ENCODE results near the gene FOXO3. TPM values are rescaled to one million over a fixed set of nuclear protein-coding genes. Genes with fewer than 3 reads are reported as not detected.

The FOXO3 gene
- total RNA-seq, 1 donor from 2014 or later, result 9.9 TPM

DNA sequence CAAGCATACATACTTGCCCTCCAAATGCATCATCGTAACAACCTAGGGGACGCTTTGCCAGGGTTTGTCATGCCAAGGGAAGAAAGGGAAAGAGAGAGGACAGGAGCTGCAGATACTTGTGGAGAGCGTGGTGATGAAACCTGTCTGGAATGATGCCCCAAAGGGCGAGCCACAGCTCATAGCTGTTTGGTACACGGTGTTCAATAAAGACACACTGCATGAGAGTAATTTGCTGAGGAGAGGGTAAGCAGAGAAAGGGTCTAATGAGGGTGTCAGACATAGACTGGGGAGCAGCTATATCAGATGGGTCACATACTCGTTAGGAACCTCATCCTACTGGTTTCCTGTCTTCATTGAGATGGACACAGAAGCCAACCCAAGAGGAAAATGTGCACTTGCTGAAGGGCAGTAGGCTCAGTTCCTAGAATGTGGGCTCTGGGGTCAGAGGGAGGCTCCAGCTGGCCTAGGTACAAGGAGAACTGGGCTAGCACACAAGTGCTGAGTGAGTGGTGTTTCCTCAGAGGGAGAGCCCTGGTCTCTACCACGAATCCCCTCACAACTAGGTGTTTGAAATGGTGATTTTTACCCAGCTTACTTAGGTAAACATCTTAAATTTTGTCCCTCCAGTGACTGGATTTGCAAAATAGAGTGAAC lies 5.2 kb upstream of the FOXO3 start:
- intact Hi-C loops (cut with micrococcal nuclease), result loop anchor here (5.0 kb wide), 5 partner anchors 157 to 902 kb away; partner anchors contain the start of gene MICAL1

- intact Hi-C loops (cut with micrococcal nuclease), result loop anchor here (5.0 kb wide), 5 partner anchors 156 to 901 kb away; partner anchors contain the start of gene MICAL1
These were observed 4.5 kb upstream of the FOXO3 start for GRCh38 chr6:108556250-108556649.

DNA sequence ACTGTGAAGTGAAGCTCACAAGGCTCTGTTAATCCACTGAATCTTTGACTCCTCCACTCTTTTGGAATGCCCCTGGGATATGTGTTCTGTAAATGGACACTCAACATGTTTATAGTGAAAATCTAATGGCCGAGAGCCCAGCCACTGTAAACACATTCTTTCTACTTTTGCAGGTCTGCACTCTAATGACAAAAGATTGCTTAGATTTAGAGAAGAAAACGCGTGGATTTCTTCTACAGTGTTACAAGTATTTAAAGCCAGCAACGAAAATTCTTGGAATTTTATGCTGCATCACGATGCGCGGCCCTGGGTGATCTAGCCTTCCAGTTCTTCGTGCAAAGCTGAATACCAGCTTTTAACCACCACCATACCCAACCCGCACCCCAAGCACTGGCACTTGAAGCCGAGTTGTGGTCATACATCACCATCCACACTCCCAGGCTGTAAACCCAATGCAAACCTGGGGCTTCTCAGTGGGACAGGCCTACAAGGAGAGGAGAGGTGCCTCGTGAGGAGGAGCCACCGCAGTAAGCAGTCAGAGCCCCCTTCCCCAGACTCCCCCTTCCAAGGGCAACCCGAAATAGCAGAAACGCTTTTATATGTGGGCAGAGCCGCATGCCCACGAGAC lies 3.7 kb upstream of the FOXO3 start:
- intact Hi-C loops (cut with micrococcal nuclease), result loop anchor here (5.0 kb wide), 5 partner anchors 155 to 900 kb away; partner anchors contain the start of gene MICAL1

DNA sequence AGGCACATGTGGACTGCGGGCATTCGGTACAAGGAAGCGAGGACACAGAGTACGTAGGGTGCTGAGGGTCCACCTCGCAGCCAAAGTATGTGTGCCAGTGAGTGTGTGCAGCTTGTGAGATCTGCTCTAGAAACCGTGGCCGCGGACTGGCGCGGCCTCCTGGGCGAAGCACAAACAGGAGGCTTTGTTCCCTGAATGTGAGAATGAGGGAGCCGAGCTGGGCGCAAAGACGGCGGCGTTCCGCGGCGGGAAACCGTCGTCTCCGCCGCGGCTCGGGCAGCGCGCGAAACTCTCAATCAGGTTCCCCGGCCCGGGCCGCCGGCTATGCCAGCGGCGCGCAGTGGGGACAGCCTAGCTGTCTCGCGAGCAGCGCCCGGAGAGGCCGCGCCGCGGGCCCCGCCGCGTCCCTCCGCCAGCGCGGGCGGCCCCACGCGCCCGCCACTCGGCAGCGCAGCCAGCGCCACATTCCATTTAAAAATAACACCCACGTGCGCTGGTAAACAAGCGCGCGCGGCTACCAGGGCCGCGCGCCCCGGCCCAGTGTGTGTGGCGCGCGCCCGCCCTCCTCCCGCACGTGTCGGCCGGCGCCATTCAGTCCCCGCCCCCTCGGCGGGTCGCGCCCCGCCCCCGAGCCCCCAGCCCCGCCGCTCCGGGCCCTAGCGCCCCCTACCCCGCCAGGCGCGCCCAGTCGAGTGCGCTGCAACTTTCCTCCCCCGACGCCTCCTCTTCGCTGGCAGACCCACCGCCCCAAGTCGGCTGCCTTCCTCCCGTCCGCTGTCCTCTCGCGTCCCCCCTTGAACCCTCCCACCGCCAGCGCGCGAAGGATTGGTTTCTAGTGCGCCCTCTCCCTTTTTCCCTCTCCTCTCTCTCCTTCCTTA lies 3.0 kb upstream of the FOXO3 start:
- intact Hi-C loops (cut with micrococcal nuclease), result loop anchor here (1.0 to 5.0 kb wide), 14 partner anchors 35 to 1133 kb away; partner anchors contain the start of genes AK9, ARMC2, CD164 and CEP57L1

DNA sequence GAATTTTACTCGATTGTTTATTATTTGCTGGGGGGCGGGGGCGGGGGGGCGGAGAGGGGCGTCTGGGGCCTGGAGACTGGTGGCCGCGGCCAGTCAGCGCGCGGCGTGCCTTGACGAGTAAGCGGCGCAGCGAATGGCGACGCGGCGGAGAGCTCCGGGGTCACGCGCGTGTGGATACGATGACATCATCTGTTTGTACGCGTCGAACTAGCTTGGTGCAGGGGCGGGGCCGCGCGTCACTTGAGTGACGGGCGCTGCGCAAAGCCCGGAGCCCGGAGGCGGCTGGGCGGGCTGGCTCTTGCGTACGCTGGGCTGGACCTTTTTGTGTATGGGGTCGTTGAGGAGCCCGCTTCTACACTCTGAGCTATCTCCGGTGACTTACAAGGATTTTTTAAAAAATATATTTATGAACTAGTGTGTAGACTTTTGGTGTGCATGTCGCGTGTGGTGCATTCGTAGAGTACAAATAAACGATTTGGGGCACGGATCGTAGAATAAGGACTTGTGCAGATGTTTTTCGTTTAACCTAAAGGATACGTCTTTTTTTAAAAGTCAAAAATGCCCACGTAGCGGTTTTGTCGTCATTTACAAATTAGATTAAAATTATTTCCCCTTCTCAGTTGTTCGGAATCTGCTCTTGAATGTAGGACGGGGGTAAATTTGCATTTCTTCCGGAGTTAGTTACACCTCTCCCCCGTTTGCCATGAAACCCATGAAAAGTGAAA lies 2.2 kb upstream of the FOXO3 start:
- intact Hi-C loops (cut with micrococcal nuclease), result loop anchor here (1.0 to 5.0 kb wide), 14 partner anchors 34 to 1132 kb away; partner anchors contain the start of genes AK9, ARMC2, CD164 and CEP57L1

GRCh38 chr6:108559097-108559883 lies 1.4 kb upstream of the FOXO3 start:
- intact Hi-C loops (cut with micrococcal nuclease), result loop anchor here (2.0 to 5.0 kb wide), 9 partner anchors 34 to 1132 kb away; partner anchors contain the start of genes AK9, FIG4, MICAL1 and SNX3

GRCh38 chr6:108559884-108560462 lies 744 bp upstream of the FOXO3 start:
- intact Hi-C loops (cut with micrococcal nuclease), result loop anchor here (2.0 to 5.0 kb wide), 10 partner anchors 33 to 1131 kb away; partner anchors contain the start of genes AK9, FIG4, MICAL1 and SCML4

DNA sequence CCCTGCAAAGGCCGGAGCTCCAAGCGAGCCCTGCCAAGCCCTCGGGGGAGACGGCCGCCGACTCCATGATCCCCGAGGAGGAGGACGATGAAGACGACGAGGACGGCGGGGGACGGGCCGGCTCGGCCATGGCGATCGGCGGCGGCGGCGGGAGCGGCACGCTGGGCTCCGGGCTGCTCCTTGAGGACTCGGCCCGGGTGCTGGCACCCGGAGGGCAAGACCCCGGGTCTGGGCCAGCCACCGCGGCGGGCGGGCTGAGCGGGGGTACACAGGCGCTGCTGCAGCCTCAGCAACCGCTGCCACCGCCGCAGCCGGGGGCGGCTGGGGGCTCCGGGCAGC lies 561 bp downstream of the FOXO3 start:
- intact Hi-C loops (cut with micrococcal nuclease), result loop anchor here (5.0 kb wide), 1 partner anchor 739 kb away; the partner anchor contains the start of gene SCML4

DNA sequence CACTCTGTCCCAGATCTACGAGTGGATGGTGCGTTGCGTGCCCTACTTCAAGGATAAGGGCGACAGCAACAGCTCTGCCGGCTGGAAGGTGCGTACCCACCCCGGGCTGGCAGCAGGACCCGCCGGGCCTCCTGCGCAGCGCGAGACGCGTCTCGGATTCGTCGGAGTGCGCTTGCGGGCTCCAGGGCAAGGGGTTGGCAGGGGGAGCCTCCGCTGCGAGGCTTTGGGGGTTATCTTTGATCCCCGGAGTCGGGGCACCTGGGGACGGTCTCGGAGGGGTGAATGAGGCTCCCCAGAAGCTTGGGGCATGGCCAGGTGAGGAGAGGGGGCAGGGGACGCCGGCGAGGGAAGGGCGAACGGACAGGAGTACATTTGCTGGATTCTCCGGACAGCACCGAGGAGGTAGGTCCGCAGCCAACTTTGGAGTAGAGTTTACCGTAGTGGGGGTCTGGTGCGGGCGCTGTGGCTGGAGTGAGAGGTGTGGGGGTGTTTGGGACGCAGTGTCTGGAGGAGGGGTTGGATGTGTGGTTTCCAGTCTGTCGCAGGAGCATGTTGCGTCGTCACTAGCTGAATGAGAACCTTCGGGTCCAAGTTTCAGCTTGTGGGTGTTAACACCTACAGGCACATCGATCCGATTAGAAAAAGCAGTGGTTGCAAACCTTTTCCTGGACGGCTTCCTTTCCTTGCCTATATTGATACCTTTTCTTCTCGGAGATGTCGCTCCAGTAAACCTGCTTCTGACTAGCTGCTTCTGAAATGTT lies 1.2 kb downstream of the FOXO3 start:
- intact Hi-C loops (cut with micrococcal nuclease), result loop anchor here (5.0 kb wide), 1 partner anchor 740 kb away; the partner anchor contains the start of gene SCML4

- intact Hi-C loops (cut with micrococcal nuclease), result loop anchor here (5.0 kb wide), 1 partner anchor 740 kb away; the partner anchor contains the start of gene SCML4
These were observed 1.8 kb downstream of the FOXO3 start for GRCh38 chr6:108562503-108562993.

GRCh38 chr6:108563292-108563691 lies 2.6 kb downstream of the FOXO3 start:
- intact Hi-C loops (cut with micrococcal nuclease), result loop anchor here (5.0 kb wide), 1 partner anchor 741 kb away; the partner anchor contains the start of gene SCML4

- intact Hi-C loops (cut with micrococcal nuclease), result loop anchor here (2.0 to 5.0 kb wide), 3 partner anchors 17 to 742 kb away; partner anchors contain the start of gene SCML4
These were observed 3.5 kb downstream of the FOXO3 start for GRCh38 chr6:108564178-108564577.

DNA sequence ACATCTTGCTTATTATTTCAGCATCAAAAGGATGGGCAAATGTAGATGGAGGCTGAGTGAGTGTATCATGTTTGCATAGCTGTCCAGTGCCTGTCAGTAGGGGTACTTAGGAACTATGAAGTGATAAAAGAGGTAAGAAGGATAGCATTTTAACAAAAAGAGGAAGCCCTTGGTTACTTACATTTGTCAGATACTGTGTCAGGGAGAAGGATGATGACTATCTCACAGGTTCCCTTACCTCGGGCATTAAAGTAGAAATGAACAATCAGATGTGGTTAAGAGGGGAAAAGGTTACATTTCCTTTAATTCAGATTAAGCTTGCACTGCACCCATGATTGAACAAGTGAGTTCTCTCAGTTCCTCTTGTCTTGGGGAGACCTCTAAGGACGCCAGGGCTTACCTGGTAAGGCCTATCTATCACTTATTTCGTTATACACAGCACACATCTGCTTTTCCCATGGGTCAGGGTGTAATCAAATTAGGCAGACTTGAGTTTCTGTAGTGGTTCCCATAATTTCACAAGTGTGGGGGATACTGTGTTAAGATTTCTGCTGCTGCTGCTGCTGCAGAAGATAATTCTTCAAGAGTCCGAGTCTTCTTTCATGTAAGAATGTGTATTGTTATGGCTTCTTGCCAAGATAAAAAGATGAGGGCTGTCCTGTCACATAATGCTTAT lies 4.5 kb downstream of the FOXO3 start:
- intact Hi-C loops (cut with micrococcal nuclease), result loop anchor here (1.0 to 2.0 kb wide), 3 partner anchors 16 to 218 kb away; no protein-coding TSS in a partner anchor

GRCh38 chr6:108565893-108566292 lies 5.2 kb downstream of the FOXO3 start:
- intact Hi-C loops (cut with micrococcal nuclease), result loop anchor here (1.0 to 2.0 kb wide), 3 partner anchors 15 to 217 kb away; no protein-coding TSS in a partner anchor

DNA sequence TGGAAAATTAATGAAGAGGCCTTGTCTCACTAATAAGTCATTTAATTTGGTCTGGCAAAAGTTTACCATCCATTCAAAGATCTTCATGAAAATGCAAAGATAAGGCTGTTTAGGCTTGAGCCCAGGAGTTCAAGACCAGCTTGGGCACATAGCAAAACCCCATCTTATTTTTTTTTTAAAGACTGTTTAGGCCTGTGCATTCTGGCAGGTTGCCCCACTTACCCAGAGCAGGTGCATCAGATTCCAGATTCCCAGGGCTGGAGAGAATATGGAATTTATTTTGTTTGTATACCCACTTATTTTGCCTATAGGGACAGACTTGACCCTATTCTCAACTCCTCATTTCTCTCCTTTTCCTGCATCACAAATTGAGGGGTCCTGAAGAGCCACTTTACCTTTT lies 5.7 kb downstream of the FOXO3 start:
- intact Hi-C loops (cut with micrococcal nuclease), result no loop called here

DNA sequence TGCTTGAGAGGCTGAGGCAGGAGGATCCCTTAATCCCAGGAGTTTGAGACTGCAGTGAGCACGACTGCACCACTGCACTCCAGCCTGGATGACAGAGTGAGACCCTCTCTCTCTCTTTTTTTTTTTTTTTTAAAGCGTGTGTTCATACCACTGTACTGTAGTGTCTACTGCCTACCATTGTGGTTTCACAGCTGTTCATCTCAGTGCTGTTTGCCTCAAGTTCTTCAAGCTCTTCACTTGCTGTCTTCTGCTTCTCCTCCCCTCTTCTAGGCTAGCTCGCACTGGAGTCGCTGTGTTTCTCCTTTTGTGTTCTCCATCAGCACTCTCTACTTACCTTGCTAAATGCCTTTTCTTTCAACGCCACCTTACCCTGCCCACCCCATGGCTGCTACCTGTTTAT lies 7.4 kb downstream of the FOXO3 start:
- intact Hi-C loops (cut with micrococcal nuclease), result no loop called here

DNA sequence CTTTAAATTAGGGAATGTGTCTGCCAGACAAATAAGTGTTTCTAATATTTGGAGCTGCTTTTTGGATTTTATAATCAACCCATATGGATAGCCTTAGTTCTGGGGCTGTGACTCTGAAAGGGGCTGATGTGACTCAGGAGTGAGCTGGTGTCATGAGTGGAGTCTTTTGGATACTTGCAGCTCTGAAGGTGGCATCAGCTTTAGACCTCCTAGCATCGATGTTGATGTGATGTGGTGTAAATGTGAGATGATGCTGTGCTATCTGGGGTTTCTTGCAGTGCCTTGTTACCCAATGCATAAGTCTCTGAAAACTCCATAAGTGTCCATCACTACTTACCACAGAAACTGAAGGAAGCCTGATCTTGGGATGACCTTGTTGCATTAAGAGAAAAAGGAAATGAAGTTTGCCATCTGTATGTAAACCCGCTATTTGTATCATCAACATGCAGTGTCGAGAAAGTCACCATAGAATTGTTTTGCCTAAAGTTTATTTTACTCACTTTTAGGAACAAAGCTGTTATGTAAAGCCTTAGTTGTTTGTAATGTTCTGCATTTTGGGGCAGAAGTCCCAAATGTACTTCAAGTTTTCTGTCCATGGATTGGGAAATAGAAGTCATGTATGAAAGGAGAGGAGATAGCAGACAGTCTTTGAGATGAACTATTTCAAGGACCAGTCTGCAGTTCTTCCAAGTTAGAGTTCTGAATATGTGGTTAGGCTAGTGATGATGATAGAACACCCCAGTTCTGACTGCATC lies 8.0 kb downstream of the FOXO3 start:
- intact Hi-C loops (cut with micrococcal nuclease), result no loop called here
